HG03469 (cell line): ENCODE data around the gene LGALSL.

Experiments used
- ATAC-seq: cut with Tn5 transposase; IDR thresholded peaks from one replicate; pipeline ENCODE4 v1.9.1; 2021; ENCODE audit warnings: mild to moderate bottlenecking, moderate library complexity, moderate number of reproducible peaks; ENCODE audit not compliant: unreplicated experiment

The LGALSL gene

GRCh38 chr2:64492272-64492671 is 38.3 kb downstream of the LGALSL start:
- ATAC-seq: no peak

GRCh38 chr2:64492821-64493220 is 38.9 kb downstream of the LGALSL start:
- no peak for ATAC-seq

- no peak for ATAC-seq
These were observed 39.8 kb downstream of the LGALSL start for GRCh38 chr2:64493788-64494187.

GRCh38 chr2:64498438-64498837 is 44.5 kb downstream of the LGALSL start:
- no peak for ATAC-seq

- ATAC-seq: no peak
These were observed 46.6 kb downstream of the LGALSL start for GRCh38 chr2:64500549-64500948.

DNA sequence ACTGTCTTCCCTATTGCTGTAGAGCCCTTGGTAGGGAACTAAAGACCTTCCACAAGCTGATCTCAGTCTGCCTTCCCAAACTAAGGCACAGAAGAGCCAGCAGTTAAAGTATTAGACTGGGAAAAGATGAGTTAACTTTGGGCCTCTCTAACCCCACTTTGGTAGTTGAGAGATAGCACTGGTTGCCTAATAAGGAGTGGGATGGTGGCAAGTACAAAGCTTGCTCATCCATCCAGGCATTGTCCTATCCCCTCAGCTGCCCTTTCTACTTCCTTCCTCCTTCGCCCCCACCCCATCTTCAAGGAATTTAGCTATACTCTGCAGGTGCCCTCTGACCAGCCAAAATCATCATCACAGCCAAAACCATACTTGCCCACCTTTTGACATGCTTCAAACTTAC is 48.0 kb downstream of the LGALSL start:
- no peak for ATAC-seq

- ATAC-seq: no peak
These were observed 48.9 kb downstream of the LGALSL start for GRCh38 chr2:64502860-64503259.

GRCh38 chr2:64504774-64505720 is 51.1 kb downstream of the LGALSL start:
- ATAC-seq: no peak

DNA sequence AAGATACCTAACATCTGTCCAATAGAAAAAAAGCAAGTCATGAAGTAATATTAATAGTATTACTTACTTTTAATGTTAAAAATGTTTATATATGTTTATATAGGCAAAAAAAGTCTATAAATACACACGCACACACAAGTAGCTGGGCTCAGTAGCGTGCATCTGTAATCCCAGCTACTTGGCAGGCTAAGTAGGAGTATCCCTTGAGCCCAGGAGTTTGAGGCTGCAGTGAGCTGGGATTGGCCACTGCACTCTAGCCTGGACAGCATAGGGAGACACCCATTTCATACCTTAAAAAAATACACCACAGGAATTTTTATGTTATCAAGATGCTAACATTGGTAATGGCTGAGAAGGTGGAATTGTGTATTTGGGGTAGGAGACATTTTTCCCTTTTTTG is 52.7 kb downstream of the LGALSL start:
- ATAC-seq: no peak
